ENCODE results near the gene INAVA. TPM values are rescaled to one million over a fixed set of nuclear protein-coding genes. Genes with fewer than 3 reads are reported as not detected.
"Not testable (repeated sequence)": the region's sequence is repeated elsewhere in the genome, so short reads cannot be mapped to it uniquely, and the experiment has no call there.

INAVA gene
- polyA plus RNA-seq, 3 donors from 2014 or later = 0.10 TPM; not detected in 2

DNA sequence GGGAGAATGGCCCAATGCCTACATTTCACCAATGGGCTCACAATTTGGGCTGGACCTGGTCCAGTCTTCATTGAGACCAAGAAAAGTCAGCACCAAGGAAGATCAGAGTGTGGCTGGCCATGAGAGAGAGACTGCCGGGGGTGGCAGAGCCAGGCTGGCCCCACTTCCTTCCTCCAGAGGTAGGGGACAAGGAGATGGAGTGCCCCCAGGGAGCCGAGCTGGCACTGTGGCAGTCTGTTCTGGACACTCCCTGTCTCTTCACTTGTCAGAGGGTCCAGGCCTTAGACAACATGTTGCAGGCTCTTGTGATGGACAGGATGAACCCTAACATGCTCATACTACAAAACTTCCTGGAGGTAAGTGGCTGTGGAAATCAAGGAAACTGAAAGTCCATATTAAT, 27.7 kb downstream of the INAVA start:
- Mint-ChIP-seq H3K9me3 (no peaks in the 10 kb centered on the region), H3K4me3 (no peak overlapping the region), H3K27me3 (ENCODE audit: low read depth in 3 of 3) (peaks cover 0 to 9% (median 0%) of the 10 kb centered on the region in 3 donors), H3K4me1 (no peaks in the 10 kb centered on the region), H3K36me3 (no peaks in the 10 kb centered on the region), H3K27ac (no peak overlapping the region)
- no peak for DNase-seq

DNA sequence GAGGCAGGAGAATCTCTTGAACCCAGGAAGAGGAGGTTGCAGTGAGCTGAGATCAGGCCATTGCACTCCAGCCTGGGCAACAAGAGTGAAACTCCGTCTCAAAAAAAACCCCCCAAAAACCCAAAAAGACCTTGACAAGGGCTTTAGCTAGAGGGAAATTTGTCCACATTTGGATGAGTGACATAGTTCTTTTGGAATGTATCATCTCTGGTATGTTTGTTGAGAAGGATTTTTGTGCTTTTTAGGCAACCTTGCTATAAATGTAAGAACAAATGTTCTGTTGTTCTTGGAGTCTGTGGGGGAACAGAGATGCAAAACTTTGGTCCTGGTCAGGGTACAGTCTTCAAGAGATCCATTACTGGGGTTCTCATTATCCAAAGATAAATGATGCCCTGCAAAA, 28.9 kb downstream of the INAVA start:
- no peaks in the 10 kb centered on the region for H3K9me3 Mint-ChIP-seq
- no peaks in the 10 kb centered on the region for H3K36me3 Mint-ChIP-seq
- H3K4me1 Mint-ChIP-seq = no peaks in the 10 kb centered on the region
- no peak overlapping the region for H3K4me3 Mint-ChIP-seq
- H3K27me3 Mint-ChIP-seq (ENCODE audit: low read depth in 3 of 3) = peaks cover 0 to 9% (median 0%) of the 10 kb centered on the region in 3 donors
- no peak overlapping the region for H3K27ac Mint-ChIP-seq
- no peak for DNase-seq

DNA sequence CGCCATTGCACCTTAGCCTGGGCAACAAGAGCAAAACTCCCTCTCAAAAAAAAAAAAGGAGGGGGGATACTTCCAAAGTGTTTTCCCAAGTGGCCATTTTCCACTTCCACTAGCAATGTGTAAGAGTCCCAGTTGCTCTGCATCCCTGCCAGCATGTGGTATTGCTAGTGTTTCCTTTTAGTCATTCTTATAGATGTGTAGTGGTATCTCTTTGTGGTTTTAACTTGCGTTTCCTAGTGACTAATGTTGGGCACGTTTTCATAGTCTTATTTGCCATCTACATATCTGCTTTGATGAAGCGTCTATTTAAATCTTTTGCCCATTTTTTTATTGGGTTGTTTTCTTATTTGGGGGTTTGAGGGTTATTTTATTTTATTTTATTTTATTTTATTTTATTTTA, 31.1 kb downstream of the INAVA start:
- Mint-ChIP-seq H3K36me3 (no peaks in the 10 kb centered on the region), H3K27ac (peak overlapping the region in 1 of 6 donors; percentile 50), H3K4me3 (no peak overlapping the region), H3K4me1 (peaks cover 7 to 8% of the 10 kb centered on the region in 2 donors), H3K27me3 (ENCODE audit: low read depth in 3 of 3) (peaks cover under 1 to 6% (median under 1%) of the 10 kb centered on the region in 3 donors), H3K9me3 (no peaks in the 10 kb centered on the region)
- no peak for DNase-seq

DNA sequence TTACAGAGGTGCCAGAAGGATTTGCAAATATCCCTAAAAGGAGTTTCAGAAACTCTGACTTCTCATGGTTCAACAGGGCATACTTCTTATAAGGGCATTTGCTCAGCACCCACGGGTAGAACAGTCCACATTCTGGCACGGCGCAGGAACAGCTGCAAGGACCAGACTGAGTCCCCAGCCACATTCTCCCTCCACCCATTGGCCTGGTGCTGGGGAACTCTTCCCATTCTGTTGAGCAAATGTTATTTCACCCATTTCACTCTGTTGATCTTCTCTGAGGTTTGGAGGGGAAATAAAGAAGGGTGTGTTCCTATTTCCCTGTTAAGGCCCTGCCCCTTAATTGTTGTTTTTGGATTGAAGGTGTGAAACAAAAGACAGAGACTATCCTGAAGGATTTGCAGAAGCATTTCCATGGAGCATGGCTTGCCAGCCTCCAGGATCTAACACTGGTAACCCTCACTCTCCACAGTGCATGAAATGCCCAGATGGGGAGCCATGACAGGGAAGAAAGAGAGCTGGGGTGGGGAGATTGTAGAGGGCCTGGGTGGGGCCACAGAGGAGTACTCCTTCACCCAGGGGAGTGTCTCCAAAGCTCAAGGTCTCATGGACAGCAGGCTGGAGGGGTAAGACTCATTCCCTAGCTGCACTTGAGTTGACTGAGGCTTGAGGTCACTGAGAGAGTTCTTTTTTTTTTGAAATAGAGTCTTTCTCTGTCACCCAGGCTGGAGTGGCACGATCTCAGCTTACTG, 35.0 kb downstream of the INAVA start:
- no peak overlapping the region for H3K4me3 Mint-ChIP-seq
- DNase-seq = no peak
- H3K4me1 Mint-ChIP-seq = peaks cover 7 to 8% of the 10 kb centered on the region in 2 donors
- no peaks in the 10 kb centered on the region for H3K9me3 Mint-ChIP-seq
- no peaks in the 10 kb centered on the region for H3K36me3 Mint-ChIP-seq
- H3K27me3 Mint-ChIP-seq (ENCODE audit: low read depth in 3 of 3) = peaks cover 2 to 6% (median 2%) of the 10 kb centered on the region in 3 donors
- H3K27ac Mint-ChIP-seq = no peak overlapping the region

DNA sequence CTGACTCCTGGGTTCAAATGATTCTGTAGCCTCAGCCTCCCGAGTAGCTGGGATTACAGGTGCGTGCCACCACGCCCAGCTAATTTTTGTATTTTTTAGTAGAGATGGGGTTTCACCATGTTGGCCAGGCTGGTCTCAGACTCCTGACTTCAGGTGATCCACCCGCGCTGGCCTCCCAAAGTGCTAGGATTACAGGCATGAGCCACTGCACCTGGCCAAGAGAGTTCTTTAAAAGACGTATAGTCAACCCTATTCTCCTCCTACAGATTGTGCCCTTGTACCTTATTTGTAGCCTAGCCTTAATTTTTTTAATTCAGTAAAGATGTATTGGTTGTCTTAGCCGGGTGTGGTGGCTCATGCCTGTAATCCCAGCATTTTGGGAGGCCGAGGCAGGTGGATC, 35.6 kb downstream of the INAVA start:
- not testable (repeated sequence) for DNase-seq; H3K4me1 Mint-ChIP-seq; H3K27ac Mint-ChIP-seq; H3K36me3 Mint-ChIP-seq; H3K4me3 Mint-ChIP-seq; H3K27me3 Mint-ChIP-seq (ENCODE audit: low read depth in 3 of 3); H3K9me3 Mint-ChIP-seq

DNA sequence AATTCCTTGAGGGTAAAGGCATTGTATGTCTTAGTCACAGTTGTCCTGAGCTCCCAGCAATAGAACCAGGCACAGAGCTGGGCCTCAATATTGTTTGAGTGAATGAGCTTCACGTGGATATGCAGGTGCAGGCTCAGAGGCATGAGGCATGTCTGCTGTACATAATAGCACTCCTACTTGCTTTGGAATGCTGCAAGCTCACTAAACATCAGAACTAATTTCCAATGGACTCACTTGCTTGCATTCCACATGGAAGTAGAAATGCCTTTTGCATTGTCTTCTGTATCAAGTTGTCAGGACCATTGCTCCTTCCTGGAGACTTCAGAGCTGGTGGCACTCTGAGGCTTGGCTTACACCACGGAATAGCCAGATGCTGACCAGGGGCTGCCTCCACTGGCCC, 37.1 kb downstream of the INAVA start:
- no peak overlapping the region for H3K27ac Mint-ChIP-seq
- no peaks in the 10 kb centered on the region for H3K36me3 Mint-ChIP-seq
- peaks cover 0 to 2% (median 2%) of the 10 kb centered on the region in 3 donors for H3K27me3 Mint-ChIP-seq (ENCODE audit: low read depth in 3 of 3)
- H3K4me1 Mint-ChIP-seq = peaks cover 7 to 8% of the 10 kb centered on the region in 2 donors
- no peak overlapping the region for H3K4me3 Mint-ChIP-seq
- DNase-seq = no peak
- no peaks in the 10 kb centered on the region for H3K9me3 Mint-ChIP-seq

DNA sequence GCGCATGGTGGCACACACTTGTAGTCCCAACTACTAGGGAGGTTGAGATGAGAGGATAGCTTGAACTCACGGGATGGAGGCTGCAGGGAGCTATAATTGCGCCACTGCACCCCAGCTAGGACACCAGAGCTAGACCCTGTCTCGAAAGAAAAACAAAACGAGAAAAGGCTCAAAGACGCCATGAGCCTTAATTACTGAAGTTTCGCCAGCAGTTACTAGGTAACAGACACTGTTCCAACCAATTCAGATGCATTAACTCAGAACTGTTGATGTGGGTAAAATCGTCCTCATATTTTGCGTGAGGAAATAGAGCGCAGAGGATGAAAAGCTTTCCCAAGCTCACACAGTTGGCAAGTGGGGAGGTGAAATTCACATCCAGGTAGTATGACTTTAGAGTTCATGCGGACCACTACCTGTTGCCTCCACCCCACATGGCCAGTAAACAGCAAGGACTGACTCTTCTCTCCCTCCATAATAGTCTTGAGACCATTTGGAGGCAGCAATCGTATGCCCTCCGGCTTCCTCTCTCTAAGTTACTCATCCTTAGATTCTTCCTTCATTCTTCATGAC, 40.1 kb downstream of the INAVA start:
- Mint-ChIP-seq H3K4me3 (no peak overlapping the region), H3K27me3 (ENCODE audit: low read depth in 3 of 3) (peaks cover 0 to 2% (median 2%) of the 10 kb centered on the region in 3 donors), H3K36me3 (no peaks in the 10 kb centered on the region), H3K27ac (no peak overlapping the region), H3K9me3 (no peaks in the 10 kb centered on the region), H3K4me1 (peaks cover 8 to 15% of the 10 kb centered on the region in 2 donors)
- DNase-seq = no peak

DNA sequence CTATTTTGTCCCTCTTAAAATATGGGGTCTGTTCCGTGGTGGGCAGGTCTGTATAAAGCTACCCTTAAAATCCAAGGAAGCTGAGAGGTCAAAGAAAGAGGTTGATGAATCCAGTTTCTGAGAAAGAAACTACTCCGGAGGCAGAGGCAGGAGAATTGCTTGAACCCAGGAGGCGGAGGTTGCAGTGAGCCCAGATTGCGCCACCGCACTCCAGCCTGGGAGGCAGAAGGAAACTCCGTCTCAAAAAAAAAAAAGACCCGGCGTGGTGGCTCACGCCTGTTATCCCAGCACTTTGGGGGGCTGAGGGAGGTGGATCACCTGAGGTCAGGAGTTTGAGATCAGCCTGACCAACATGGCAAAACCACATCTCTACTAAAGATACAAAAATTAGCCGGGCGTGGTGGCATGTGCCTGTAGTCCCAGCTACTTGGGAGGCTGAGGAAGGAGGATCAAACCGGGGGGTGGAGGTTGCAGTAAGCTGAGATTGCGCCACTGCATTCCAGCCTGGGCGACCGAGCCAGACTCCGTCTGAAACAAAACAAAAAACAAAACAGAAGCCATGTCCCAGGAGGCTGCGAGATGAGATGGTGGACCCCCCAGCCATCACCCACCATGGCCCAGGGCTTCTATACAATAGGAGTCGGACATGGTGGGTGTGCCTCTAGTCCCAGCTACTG, 40.7 kb downstream of the INAVA start:
- H3K4me3 Mint-ChIP-seq; H3K27me3 Mint-ChIP-seq (ENCODE audit: low read depth in 3 of 3); DNase-seq; H3K9me3 Mint-ChIP-seq; H3K36me3 Mint-ChIP-seq; H3K27ac Mint-ChIP-seq: not testable (repeated sequence)
- H3K4me1 Mint-ChIP-seq = peaks cover 7 to 14% of the 10 kb centered on the region in 2 donors

DNA sequence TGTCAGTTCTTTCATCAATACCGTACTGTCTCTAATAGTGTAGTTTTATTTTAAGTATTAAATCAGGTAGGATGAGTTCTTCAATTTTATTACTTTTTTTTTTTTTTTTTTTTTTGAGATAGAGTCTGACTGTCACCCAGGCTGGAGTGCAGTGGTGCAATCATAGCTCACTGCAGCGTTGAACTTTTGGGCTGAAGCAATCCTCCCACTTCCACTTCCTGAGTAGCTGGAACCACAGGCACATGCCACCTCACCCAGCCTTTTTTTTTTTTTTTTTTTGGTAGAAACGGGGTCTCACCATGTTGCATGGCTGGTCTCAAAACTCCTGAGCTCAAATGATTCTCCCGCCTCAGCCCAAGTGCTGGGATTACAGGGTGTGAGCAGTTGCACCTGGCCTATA, 44.3 kb downstream of the INAVA start:
- Mint-ChIP-seq H3K9me3 (peaks cover 0 to 18% (median 4%) of the 10 kb centered on the region in 6 donors), H3K4me3 (no peak overlapping the region), H3K27me3 (ENCODE audit: low read depth in 3 of 3) (no peaks in the 10 kb centered on the region), H3K4me1 (peaks cover 7 to 14% of the 10 kb centered on the region in 2 donors), H3K27ac (no peak overlapping the region), H3K36me3 (peaks cover 0 to 9% (median 0%) of the 10 kb centered on the region in 3 donors)
- DNase-seq = peak; percentile 7 to 28 (median 22)

DNA sequence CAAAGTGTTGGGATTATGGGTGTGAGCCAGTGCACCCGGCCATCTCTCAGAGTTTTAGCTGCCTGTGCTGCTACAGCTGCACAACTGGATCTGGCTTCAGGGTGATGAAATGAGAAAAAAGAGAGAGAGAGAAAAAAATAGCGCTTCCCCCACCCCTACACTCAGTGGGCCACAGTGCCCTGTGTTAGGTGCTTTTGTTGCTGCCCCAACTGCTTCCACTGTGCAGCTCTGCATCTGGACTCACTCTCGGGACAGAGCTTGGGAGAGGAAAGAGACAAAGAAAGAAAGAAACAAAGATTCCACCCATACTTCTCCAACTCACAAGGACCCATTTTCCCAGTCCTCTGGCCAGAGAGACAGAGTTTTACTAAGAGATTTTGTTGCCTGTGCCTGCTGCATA, 50.4 kb downstream of the INAVA start:
- H3K4me3 Mint-ChIP-seq = no peak overlapping the region

DNA sequence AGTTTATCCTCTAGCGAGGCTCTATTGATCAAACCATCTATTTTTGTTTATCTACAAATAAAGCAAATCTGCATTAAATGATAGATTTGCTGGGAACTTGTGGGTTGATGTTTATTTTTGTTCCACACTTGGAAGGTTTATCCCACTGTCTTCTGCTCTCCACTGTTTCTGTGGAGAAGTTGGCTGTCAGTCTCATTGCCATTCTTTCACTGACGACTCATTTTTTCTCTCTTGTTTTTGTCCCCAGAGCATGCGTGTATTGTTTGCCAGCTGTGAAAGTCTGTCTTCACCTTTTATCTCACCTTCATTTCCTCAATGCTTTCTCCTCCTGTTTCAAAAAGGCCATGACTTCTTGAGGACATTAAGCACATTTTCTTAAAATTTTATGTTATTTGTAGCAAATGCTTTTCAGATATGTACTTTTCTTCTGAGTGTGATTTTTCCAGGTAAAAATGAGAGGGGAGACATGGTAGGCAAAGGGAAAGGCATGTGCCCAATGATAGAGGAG, 52.4 kb downstream of the INAVA start:
- peaks cover 0 to 5% (median under 1%) of the 10 kb centered on the region in 6 donors for H3K9me3 Mint-ChIP-seq
- no peak for DNase-seq
- peaks cover 1 to 3% (median 3%) of the 10 kb centered on the region in 3 donors for H3K27me3 Mint-ChIP-seq (ENCODE audit: low read depth in 3 of 3)
- no peaks in the 10 kb centered on the region for H3K36me3 Mint-ChIP-seq
- peak overlapping the region in 1 of 6 donors; percentile 12 for H3K27ac Mint-ChIP-seq
- H3K4me1 Mint-ChIP-seq = no peaks in the 10 kb centered on the region
- H3K4me3 Mint-ChIP-seq = no peak overlapping the region

More for the DNA sequence above, 50.4 kb downstream of the INAVA start:
- peaks cover 0 to 19% (median 4%) of the 10 kb centered on the region in 6 donors for H3K9me3 Mint-ChIP-seq
- peaks cover 0 to 9% (median 0%) of the 10 kb centered on the region in 3 donors for H3K36me3 Mint-ChIP-seq
- H3K4me1 Mint-ChIP-seq = no peaks in the 10 kb centered on the region
- no peak for DNase-seq
- H3K27me3 Mint-ChIP-seq (ENCODE audit: low read depth in 3 of 3) = peaks cover 1 to 3% (median 3%) of the 10 kb centered on the region in 3 donors
- H3K27ac Mint-ChIP-seq = no peak overlapping the region

DNA sequence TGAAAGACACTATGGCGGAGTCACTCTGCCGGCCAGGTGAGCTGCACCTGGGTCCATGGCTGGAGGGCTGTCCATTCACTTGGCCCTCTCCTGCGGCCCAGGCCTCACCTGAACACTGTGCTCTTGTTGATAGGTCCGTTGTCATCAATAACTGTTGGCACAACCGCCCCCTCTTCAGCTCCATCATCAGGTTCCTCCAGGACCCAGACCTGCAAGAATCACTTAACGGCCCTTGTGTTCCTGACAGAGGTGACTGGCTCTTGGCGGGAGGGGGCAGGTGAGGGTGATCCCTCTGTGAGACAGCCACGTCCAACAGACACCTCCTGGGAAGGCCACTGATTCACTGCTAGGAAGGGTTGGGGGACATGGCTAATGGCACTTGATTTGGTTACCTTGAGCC, 54.9 kb downstream of the INAVA start:
- no peak overlapping the region for H3K4me3 Mint-ChIP-seq
- no peak overlapping the region for H3K27ac Mint-ChIP-seq
- no peaks in the 10 kb centered on the region for H3K36me3 Mint-ChIP-seq
- no peaks in the 10 kb centered on the region for H3K4me1 Mint-ChIP-seq
- peaks cover 0 to 2% (median under 1%) of the 10 kb centered on the region in 6 donors for H3K9me3 Mint-ChIP-seq
- no peak for DNase-seq
- peaks cover 1 to 3% (median 3%) of the 10 kb centered on the region in 3 donors for H3K27me3 Mint-ChIP-seq (ENCODE audit: low read depth in 3 of 3)

DNA sequence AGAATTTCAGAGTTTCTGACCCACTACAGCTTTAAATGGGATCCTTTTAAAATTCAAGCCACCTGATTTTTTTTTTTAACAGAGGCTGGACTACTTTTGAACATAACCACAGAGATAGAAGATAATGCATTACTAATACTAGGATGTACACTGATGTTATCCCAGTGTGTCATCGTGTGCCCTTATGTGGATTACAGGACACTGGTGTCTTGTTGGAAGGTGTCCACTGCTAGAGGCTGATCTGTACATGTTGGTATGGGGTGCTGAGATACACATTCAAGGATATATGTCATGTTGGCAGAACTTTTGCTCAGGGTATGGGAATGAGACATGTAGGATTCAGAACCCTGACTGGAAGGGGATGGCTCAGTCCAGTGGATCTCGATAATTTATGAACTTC, 56.3 kb downstream of the INAVA start:
- Mint-ChIP-seq H3K4me3 (no peak overlapping the region), H3K36me3 (no peaks in the 10 kb centered on the region), H3K4me1 (no peaks in the 10 kb centered on the region), H3K9me3 (peaks cover 0 to 2% (median under 1%) of the 10 kb centered on the region in 6 donors), H3K27me3 (ENCODE audit: low read depth in 3 of 3) (peaks cover 0 to 1% (median 0%) of the 10 kb centered on the region in 3 donors), H3K27ac (no peak overlapping the region)
- no peak for DNase-seq

DNA sequence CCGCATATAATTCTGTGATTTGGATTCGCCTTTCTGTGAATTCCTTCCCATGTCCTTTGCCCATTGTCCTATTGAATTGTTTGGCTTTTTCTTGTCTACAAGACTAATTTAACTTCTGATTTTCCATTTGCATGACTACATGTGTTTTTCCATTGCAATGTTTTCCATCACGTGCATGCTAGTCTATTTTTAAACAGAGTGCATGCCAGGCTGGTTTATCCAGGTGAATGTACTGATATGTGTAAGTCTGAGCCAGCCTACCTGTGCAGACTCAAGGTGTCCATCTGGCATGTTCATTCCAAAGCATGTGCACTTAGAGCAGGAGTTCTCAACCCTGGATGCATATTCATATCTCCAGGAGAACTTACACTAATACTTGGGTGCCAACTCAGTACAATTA, 59.7 kb downstream of the INAVA start:
- Mint-ChIP-seq H3K27me3 (ENCODE audit: low read depth in 3 of 3) (no peaks in the 10 kb centered on the region), H3K36me3 (no peaks in the 10 kb centered on the region), H3K4me1 (no peaks in the 10 kb centered on the region), H3K4me3 (no peak overlapping the region), H3K9me3 (no peaks in the 10 kb centered on the region), H3K27ac (no peak overlapping the region)
- no peak for DNase-seq

All from immature natural killer cell (primary cell).